ENCODE results near the gene CDH16.
"Not testable (repeated sequence)": the region's sequence is repeated elsewhere in the genome, so short reads cannot be mapped to it uniquely, and the experiment has no call there.

Gene CDH16

DNA sequence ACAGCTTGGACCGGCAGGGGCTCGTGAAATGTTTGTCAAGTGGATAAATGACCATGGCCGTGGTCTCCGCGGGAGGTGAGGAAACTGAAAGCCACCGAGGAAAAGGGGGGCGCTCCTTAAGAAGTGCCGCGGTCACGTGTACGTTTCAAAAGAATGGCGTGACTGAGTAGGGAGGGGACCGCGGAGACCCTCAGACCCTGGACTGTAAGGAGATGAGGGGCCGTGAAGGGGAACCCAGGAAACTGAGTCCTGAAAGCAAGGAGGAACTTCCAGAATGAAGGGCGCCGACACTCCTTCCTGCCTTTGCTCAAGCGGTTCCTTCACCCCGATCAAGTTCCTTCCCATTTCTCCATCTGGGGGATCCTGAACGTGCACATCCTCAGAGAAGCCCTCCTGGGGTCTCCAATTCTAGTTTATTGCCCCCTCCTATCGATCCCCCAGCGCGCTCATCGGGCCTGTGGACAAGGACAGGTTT is 16.2 kb upstream of the CDH16 start:
- Histone ChIP-seq H3K27me3 (ENCODE audit: insufficient read depth, low read length) (peaks cover 13% of the 10 kb centered on the region), H3K9ac (ENCODE audit: low read depth, low read length) (peak overlapping the region; percentile 75), H3K4me3 (ENCODE audit: low read length) (peak overlapping the region; percentile 86)
- 6% methylated on average over 21 of the region's 24 CpGs for WGBS
- not testable (repeated sequence) for H3K27ac ChIP-seq (ENCODE audit: low read depth, low read length); H3K4me1 ChIP-seq (ENCODE audit: insufficient read depth, low read length); H3K9me3 ChIP-seq (ENCODE audit: insufficient read depth, low read depth, low read length); H3K36me3 ChIP-seq (ENCODE audit: insufficient read depth, low read length)

DNA sequence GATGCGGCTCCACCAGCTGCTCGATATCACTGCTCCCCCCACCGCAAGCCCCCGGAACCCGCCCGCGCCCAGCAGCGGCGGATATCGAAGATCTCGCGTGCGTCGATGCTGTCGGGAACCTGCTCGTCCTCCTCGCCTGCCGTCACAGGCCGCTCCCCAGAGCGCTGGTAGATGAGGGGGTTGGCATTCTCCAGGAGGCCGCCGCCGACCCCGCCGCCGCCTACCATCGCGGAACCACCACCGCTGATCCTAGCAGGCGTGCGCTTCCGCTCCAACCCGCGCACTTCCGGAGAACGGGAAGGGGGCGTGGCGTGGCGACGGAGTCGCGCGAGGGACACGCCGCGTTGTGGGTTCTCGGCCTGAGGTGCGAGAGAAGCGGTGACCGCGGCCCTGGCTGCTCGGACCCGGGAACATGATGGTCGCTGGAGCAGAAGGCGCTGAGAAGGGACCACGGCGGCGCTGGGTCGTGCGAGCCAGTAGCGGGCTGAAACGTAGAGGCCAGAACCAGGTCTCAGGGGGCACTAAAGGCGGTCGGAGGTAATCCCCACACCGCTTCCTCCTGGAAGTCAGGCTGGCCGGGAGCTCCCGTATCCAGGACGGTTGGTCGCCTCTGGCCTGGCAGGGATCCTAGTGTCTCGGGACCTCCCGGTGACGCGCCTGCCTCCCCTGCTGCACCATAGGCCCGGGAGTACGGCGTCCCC is 15.6 kb upstream of the CDH16 start, which contains the start of gene CIAO2B:
Gene CIAO2B (minus strand): TSS at position 265 of the 701 bp plus-strand sequence. CDS start 38 bp downstream, at position 227.
- Histone ChIP-seq H3K27me3 (ENCODE audit: insufficient read depth, low read length) (peaks cover 13% of the 10 kb centered on the region), H3K4me1 (ENCODE audit: insufficient read depth, low read length) (peaks cover 4% of the 10 kb centered on the region; the same call in 1 of the 2 replicates), H3K36me3 (ENCODE audit: insufficient read depth, low read length) (0 out of 2 replicates have a peak, but pooled peaks cover 2% of the 10 kb centered on the region), H3K4me3 (ENCODE audit: low read length) (peak within 1 kb of the TSS; percentile 86), H3K9ac (ENCODE audit: low read depth, low read length) (peak within 1 kb of the TSS; percentile 75), H3K27ac (ENCODE audit: low read depth, low read length) (no peak within 1 kb of the TSS), H3K9me3 (ENCODE audit: insufficient read depth, low read depth, low read length) (no peaks in the 10 kb centered on the region)
- under 1% methylated on average over 76 of the region's 76 CpGs for WGBS

DNA sequence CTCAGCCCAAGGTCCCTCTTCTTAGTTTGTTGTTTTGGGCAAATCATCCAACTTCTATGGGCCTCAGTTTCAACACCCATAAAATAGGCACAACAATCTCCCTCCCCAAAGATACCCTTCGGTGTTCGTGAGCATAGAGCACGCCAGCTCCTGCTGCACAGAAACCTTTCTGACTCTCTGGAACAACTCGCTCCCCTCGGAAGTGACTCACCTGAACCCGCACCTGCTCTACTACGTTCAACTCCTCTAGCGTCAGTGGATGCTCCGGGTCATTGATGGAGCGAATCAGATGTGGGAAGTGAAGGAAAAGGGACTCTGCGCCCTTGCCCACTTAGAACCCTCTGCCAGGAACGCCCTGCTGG is 15.1 kb upstream of the CDH16 start:
- no peaks in the 10 kb centered on the region for H3K9me3 ChIP-seq (ENCODE audit: insufficient read depth, low read depth, low read length)
- H3K9ac ChIP-seq (ENCODE audit: low read depth, low read length): peak overlapping the region; percentile 75
- no peak overlapping the region for H3K27ac ChIP-seq (ENCODE audit: low read depth, low read length)
- H3K4me3 ChIP-seq (ENCODE audit: low read length): peak overlapping the region; percentile 86
- peaks cover 4% of the 10 kb centered on the region; the same call in 1 of the 2 replicates for H3K4me1 ChIP-seq (ENCODE audit: insufficient read depth, low read length)
- 6% methylated on average over 12 of the region's 12 CpGs for WGBS
- peaks cover 13% of the 10 kb centered on the region for H3K27me3 ChIP-seq (ENCODE audit: insufficient read depth, low read length)
- no peaks in the 10 kb centered on the region for H3K36me3 ChIP-seq (ENCODE audit: insufficient read depth, low read length)

DNA sequence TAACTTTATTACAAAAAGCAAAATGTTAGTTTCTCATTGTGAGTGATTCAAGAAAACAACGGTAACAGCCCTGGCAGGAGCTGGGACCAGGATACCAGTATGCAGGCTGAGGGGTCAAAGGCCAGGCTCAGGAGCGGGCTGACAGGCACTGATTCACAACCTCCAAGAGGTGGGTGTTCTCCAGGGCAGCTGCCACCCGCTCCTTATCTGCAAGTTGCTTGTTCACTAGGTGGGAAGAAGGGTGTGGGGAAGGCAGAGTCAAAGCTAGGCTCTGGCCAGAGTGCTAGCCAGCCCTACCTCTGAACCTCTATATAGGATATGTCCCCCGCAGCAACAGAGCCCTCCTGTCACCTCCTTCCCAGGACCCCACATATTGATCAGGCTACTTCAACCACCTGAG is 13.4 kb upstream of the CDH16 start:
- H3K4me1 ChIP-seq (ENCODE audit: insufficient read depth, low read length): peaks cover 8% of the 10 kb centered on the region; the same call in 1 of the 2 replicates
- whole genome bisulfite sequencing: 93% methylated on average over 4 of the region's 4 CpGs
- H3K27me3 ChIP-seq (ENCODE audit: insufficient read depth, low read length): peaks cover 21% of the 10 kb centered on the region
- H3K9ac ChIP-seq (ENCODE audit: low read depth, low read length): no peak overlapping the region
- H3K27ac ChIP-seq (ENCODE audit: low read depth, low read length): no peak overlapping the region
- no peaks in the 10 kb centered on the region for H3K9me3 ChIP-seq (ENCODE audit: insufficient read depth, low read depth, low read length)
- no peaks in the 10 kb centered on the region for H3K36me3 ChIP-seq (ENCODE audit: insufficient read depth, low read length)
- H3K4me3 ChIP-seq (ENCODE audit: low read length): no peak overlapping the region

DNA sequence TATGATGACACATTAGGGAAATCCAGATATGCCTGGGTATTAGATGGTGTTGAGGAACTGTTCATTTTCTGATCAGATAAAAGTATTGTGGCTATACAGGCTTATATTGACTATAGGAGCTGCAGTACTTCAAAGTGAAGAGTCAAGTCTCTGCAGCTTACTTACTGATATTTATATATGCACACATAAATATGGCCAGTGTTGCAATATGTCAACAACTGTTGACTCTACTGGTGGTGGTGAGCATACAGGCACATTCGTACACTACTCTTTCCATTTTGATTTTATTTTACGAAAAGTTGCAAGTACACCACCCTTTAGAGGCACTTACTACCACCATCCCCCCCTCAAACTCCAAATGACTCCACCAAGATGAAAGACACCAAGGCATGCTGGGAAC is 13.0 kb upstream of the CDH16 start:
- Histone ChIP-seq H3K4me1 (ENCODE audit: insufficient read depth, low read length) (peaks cover 8% of the 10 kb centered on the region; the same call in 1 of the 2 replicates), H3K27ac (ENCODE audit: low read depth, low read length) (no peak overlapping the region), H3K27me3 (ENCODE audit: insufficient read depth, low read length) (peaks cover 25% of the 10 kb centered on the region), H3K9me3 (ENCODE audit: insufficient read depth, low read depth, low read length) (no peaks in the 10 kb centered on the region), H3K4me3 (ENCODE audit: low read length) (no peak overlapping the region), H3K36me3 (ENCODE audit: insufficient read depth, low read length) (no peaks in the 10 kb centered on the region), H3K9ac (ENCODE audit: low read depth, low read length) (no peak overlapping the region)
- WGBS: 94% methylated on average over 2 of the region's 2 CpGs

DNA sequence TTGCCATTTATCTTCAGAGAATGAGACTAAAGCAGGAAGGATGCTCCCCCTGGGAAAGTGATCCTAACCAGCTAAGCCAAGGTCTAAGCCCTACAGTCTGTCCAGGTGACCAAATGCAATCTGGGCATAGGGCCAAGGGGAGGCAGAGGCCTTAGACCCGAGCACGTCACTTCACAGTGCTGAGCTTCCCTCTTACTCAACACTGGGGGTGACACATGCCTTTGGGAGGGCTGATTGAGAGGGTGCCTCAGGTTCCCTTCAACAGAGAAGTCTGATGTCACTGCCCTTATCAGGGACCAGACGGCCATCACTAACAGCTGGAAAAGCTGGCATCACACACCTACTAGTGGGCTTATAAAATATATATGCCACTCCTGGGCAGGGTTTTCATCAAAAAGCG is 11.5 kb upstream of the CDH16 start:
- Histone ChIP-seq H3K9ac (ENCODE audit: low read depth, low read length) (no peak overlapping the region), H3K27me3 (ENCODE audit: insufficient read depth, low read length) (peaks cover 30% of the 10 kb centered on the region), H3K9me3 (ENCODE audit: insufficient read depth, low read depth, low read length) (no peaks in the 10 kb centered on the region), H3K27ac (ENCODE audit: low read depth, low read length) (no peak overlapping the region), H3K36me3 (ENCODE audit: insufficient read depth, low read length) (no peaks in the 10 kb centered on the region), H3K4me3 (ENCODE audit: low read length) (no peak overlapping the region), H3K4me1 (ENCODE audit: insufficient read depth, low read length) (peaks cover 8% of the 10 kb centered on the region; the same call in 1 of the 2 replicates)
- 81% methylated on average over 4 of the region's 4 CpGs for WGBS

DNA sequence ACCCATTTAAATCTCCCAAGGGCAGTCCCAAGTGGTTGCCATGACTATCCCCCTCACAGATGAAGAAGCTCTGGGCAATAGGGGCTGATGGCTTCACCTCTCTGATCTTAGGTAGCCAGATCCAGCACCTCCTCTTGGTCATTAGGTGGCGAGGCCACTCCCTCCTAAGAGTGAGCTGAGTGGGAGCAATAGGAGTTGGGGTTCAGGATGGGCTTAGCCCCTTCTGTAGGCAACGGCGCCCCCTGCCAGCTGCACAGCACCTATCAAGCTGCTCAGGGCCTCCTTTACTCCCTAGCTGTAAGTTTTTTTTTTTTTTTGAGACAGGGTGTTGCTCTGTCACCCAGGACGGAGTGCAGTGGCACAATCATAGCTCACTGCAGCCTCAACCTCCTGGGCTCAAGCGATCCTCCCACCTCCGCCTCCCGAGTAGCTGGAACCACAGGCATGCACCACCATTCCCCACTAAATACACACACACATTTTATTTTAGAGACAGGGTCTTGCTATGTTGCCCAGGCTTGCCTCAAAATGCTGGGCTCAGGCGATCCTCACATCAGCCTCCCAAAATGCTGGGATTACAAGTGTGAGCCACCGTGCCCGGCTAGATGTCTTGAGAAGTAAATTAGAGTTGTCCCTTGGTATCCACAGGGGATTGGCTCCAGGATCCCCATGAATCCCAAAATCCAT is 10.2 kb upstream of the CDH16 start:
- H3K9me3 ChIP-seq (ENCODE audit: insufficient read depth, low read depth, low read length): no peaks in the 10 kb centered on the region
- no peak overlapping the region for H3K4me3 ChIP-seq (ENCODE audit: low read length)
- peaks cover 40% of the 10 kb centered on the region for H3K27me3 ChIP-seq (ENCODE audit: insufficient read depth, low read length)
- no peak overlapping the region for H3K9ac ChIP-seq (ENCODE audit: low read depth, low read length)
- peaks cover 8% of the 10 kb centered on the region; the same call in 1 of the 2 replicates for H3K4me1 ChIP-seq (ENCODE audit: insufficient read depth, low read length)
- WGBS: 90% methylated on average over 10 of the region's 10 CpGs
- no peak overlapping the region for H3K27ac ChIP-seq (ENCODE audit: low read depth, low read length)
- H3K36me3 ChIP-seq (ENCODE audit: insufficient read depth, low read length): no peaks in the 10 kb centered on the region

DNA sequence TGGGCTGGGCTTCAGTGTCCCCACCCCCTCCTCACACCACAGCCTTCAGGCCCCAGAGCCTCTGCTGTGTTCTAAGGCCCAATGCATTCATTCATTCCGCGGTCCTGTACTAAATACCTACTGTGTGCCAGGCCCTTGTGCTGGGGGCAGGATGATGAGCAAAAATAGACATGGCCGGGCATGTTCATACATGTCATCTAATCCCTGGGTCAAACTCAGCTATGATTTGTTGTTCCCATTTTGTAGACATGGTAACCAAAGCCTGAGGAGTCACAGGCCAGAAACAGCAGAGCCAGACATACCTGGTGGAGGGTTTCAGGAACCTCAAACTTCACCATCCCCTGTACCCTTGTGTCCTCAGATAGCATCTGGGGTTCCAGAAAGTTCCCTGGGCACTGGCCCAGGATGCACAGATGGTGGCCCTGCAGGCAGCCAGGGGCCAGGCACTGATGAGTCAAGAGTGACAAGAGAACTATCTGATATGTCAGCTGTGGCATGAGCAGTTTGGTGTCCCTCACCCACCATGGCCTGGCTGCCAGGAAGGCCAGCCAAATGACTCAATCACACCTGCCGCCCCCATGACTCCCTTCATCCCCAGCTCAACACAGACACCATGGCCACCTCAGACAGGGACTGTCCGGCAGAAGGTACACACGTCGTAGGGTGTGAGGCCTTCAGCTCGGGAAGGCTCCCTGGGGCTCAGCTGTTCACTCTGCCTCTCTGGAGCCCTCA is 9.4 kb upstream of the CDH16 start:
- H3K9ac ChIP-seq (ENCODE audit: low read depth, low read length): no peak overlapping the region
- H3K4me3 ChIP-seq (ENCODE audit: low read length): no peak overlapping the region
- 0 out of 2 replicates have a peak, but pooled peaks cover 4% of the 10 kb centered on the region for H3K4me1 ChIP-seq (ENCODE audit: insufficient read depth, low read length)
- H3K9me3 ChIP-seq (ENCODE audit: insufficient read depth, low read depth, low read length): no peaks in the 10 kb centered on the region
- no peaks in the 10 kb centered on the region for H3K36me3 ChIP-seq (ENCODE audit: insufficient read depth, low read length)
- H3K27me3 ChIP-seq (ENCODE audit: insufficient read depth, low read length): peaks cover 48% of the 10 kb centered on the region
- 92% methylated on average over 8 of the region's 8 CpGs for WGBS
- H3K27ac ChIP-seq (ENCODE audit: low read depth, low read length): no peak overlapping the region

DNA sequence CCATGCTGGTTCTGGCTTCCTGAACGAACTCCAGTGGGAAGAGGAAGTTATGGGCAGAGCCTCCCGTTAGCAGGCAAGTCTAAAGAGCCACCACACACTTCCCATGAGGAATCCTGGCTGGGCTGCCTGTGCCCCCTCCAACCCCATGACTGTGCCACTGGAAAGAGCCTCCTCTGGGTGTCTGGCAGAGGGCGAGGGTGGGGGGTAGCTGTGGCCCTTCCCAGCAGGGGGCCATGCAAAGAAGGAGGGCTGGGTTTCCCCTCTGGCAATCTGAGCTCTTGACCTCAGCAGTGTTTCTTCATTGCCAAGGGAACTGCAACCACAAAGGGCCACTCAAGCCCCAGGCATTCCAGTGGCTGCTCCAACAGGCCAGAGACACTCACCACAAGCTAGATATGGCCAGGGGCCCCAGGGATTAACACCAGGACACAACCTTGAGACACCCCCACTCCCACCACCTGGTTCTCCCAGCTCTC is 8.3 kb upstream of the CDH16 start:
- H3K36me3 ChIP-seq (ENCODE audit: insufficient read depth, low read length): no peaks in the 10 kb centered on the region
- H3K4me3 ChIP-seq (ENCODE audit: low read length): no peak overlapping the region
- 0 out of 2 replicates have a peak, but pooled peaks cover 4% of the 10 kb centered on the region for H3K4me1 ChIP-seq (ENCODE audit: insufficient read depth, low read length)
- peaks cover 51% of the 10 kb centered on the region for H3K27me3 ChIP-seq (ENCODE audit: insufficient read depth, low read length)
- no peak overlapping the region for H3K9ac ChIP-seq (ENCODE audit: low read depth, low read length)
- H3K9me3 ChIP-seq (ENCODE audit: insufficient read depth, low read depth, low read length): no peaks in the 10 kb centered on the region
- WGBS: 43% methylated on average over 3 of the region's 3 CpGs
- H3K27ac ChIP-seq (ENCODE audit: low read depth, low read length): no peak overlapping the region

DNA sequence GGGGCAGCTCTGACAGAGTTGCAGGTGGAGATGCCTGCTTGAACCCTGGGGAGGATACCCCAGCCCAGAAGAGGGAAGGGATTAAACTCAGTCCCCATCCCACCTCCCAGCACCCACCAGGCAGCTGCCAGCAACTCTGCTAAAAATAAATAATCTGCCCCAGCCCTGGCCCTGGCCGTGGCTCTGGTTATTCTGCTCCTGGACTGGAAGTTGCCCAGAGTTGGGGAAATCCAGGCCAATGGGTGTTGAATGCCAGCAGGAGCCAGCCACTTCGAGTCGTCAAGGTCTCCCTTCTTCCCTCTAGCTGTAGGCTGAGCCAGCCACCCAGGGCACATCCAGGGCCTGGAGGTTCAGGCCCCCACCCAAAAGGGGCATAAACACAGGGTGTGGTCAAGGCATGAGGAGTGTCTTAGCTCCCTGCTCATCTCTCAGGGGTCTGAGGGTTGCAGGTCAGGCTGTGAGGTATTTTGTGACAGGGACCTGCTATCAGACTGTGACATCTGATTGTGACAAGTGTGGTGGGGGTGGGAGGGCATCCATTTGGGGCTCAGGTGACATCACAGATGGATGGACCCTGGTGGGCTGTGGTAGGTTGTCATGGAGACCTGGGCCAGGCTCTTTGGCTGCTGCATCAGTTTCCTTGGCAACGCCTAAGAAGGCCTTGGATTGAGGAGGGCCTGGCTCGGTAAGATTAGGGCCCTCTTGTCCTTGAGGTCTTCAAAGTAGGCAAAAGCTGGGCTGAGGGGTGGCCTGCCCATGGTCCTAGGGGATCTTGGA is 7.7 kb upstream of the CDH16 start:
- no peaks in the 10 kb centered on the region for H3K36me3 ChIP-seq (ENCODE audit: insufficient read depth, low read length)
- H3K27me3 ChIP-seq (ENCODE audit: insufficient read depth, low read length): peaks cover 51% of the 10 kb centered on the region
- no peak overlapping the region for H3K27ac ChIP-seq (ENCODE audit: low read depth, low read length)
- H3K4me1 ChIP-seq (ENCODE audit: insufficient read depth, low read length): 0 out of 2 replicates have a peak, but pooled peaks cover 4% of the 10 kb centered on the region
- H3K4me3 ChIP-seq (ENCODE audit: low read length): no peak overlapping the region
- no peaks in the 10 kb centered on the region for H3K9me3 ChIP-seq (ENCODE audit: insufficient read depth, low read depth, low read length)
- no peak overlapping the region for H3K9ac ChIP-seq (ENCODE audit: low read depth, low read length)
- WGBS: 80% methylated on average over 5 of the region's 5 CpGs

All from HUES64 (cell line).